Activated T-helper 2 cell treated with anti-CD3 and anti-CD28 coated beads, Interferon-gamma antibody, Interleukin-2, Interleukin-4, amounts not matched to agents 10 μg/mL and 5 μg/mL and 100 μg/mL, durations not matched to agents 14 hours and 24 hours and 36 hours (primary cell): ENCODE data around the gene SLC6A4. TPM values are rescaled to one million over a fixed set of nuclear protein-coding genes. Genes with fewer than 3 reads are reported as not detected.
"Not testable (repeated sequence)": the region's sequence is repeated elsewhere in the genome, so short reads cannot be mapped to it uniquely, and the experiment has no call there.

ENCODE experiments used
- DNase-seq: peaks from one replicate; pipeline ENCODE4 v3.0.0; 2021; ENCODE audit warnings: low spot score
- H3K27ac Mint-ChIP-seq: one replicate; pipeline ENCODE4 v1.8.0; 2021; ENCODE audit warnings: mixed read lengths
- H3K27me3 Mint-ChIP-seq: one replicate; pipeline ENCODE4 v1.8.0; 2021; ENCODE audit warnings: low read depth, mixed read lengths
- H3K36me3 Mint-ChIP-seq: one replicate; pipeline ENCODE4 v1.8.0; 2021; ENCODE audit warnings: low read depth, mixed read lengths
- H3K4me1 Mint-ChIP-seq: one replicate; pipeline ENCODE4 v1.8.0; 2021; ENCODE audit warnings: low read depth, mixed read lengths
- H3K4me3 Mint-ChIP-seq: one replicate; pipeline ENCODE4 v1.8.0; 2021; ENCODE audit warnings: low read depth, mild to moderate bottlenecking, moderate library complexity, mixed read lengths
- H3K9me3 Mint-ChIP-seq: one replicate; pipeline ENCODE4 v1.8.0; 2021; ENCODE audit warnings: mixed read lengths
- intact Hi-C: fragments of 100-400 bp; cut with micrococcal nuclease; formaldehyde crosslinking; loops from one replicate; pipeline ENCODE4 v1.15.1; 2023
- total RNA-seq: library from RNA; stranded (reverse); gene quantifications from 2 replicates; pipeline ENCODE4 v1.2.3, GENCODE V29; 2022

Gene SLC6A4
- total RNA-seq, 1 donor from 2014 or later, result not detected

DNA sequence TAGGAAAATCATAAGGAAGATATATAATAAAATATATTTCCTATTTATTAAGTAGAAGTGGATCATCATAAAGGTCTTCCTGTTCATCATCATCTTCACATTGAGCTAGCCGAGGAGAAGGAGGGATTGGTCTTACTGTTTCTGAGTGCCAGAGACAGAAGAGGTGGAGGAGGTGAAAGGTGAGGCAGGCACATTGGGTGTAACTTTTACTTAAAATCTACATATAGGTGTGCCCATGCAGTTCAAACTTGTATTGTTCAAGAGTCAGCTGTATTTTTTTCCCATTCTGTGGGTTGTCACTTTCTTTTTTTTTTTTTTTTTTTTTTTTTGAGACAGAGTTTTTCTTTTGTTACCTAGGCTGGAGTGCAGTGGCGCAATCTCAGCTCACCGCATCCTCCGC lies 84.0 kb downstream of the SLC6A4 start:
- no peak for DNase-seq
- peaks cover 24% of the 10 kb centered on the region for H3K36me3 Mint-ChIP-seq
- intact Hi-C loops, result no loop called here

DNA sequence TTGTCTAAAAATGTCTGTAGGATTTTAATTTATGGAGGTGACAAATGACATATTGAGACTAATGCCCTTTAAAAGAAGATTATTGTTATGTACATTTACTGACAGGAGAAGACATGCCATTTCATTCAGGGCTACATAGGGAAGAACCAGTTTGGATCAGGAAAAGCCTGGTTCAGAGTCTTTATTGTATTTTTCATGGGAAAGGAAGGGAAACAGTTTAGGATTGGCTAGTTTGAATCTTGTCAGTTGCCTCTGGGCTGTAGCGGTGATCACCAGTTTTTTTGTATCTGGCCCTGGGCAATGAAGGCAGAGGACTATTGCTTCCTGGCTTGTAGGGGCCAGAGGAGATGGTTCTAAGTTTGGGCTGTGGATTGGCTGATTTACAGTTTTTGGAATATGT lies 87.1 kb downstream of the SLC6A4 start:
- no peak for DNase-seq

More for the DNA sequence above, 84.0 kb downstream of the SLC6A4 start:
- Mint-ChIP-seq H3K9me3 (no peaks in the 10 kb centered on the region), H3K27ac (no peak overlapping the region), H3K4me1 (peaks cover 8% of the 10 kb centered on the region), H3K4me3 (no peak overlapping the region), H3K27me3 (no peaks in the 10 kb centered on the region)

DNA sequence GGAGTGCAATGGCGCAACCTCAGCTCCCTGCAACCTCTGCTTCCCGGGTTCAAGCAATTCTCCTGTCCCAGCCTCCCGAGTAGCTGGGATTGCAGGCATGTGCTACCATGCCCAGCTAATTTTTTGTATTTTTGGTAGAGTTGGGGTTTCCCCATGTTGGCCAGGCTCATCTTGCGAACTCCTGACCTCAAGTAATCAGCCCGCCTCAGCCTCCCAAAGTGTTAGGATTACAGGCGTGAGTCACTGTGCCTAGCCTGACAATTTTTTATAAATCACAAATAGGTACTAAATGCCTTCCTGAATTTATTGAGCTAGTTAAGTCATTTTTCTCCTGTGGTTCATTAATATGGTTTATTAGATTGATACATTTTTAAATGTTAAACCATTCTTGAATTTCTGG lies 87.6 kb downstream of the SLC6A4 start:
- H3K4me1 Mint-ChIP-seq, H3K27me3 Mint-ChIP-seq, intact Hi-C loops, DNase-seq, H3K9me3 Mint-ChIP-seq, H3K27ac Mint-ChIP-seq, H3K4me3 Mint-ChIP-seq: not testable (repeated sequence)
- peaks cover 19% of the 10 kb centered on the region for H3K36me3 Mint-ChIP-seq

More for the DNA sequence above, 87.1 kb downstream of the SLC6A4 start:
- no peak overlapping the region for H3K4me3 Mint-ChIP-seq
- H3K27ac Mint-ChIP-seq, result no peak overlapping the region
- H3K27me3 Mint-ChIP-seq, result no peaks in the 10 kb centered on the region
- H3K4me1 Mint-ChIP-seq, result peaks cover 8% of the 10 kb centered on the region
- H3K36me3 Mint-ChIP-seq, result peaks cover 19% of the 10 kb centered on the region
- H3K9me3 Mint-ChIP-seq, result no peaks in the 10 kb centered on the region
- intact Hi-C loops, result no loop called here

Other genes starting within 250 kb of the SLC6A4 start
- gene NSRP1, start 118.9 kb downstream of the SLC6A4 start, total RNA-seq, result 27.3 and 27.4 TPM in 2 replicates
- 68.9 and 72.2 TPM in 2 replicates for gene BLMH, start 56.2 kb upstream of the SLC6A4 start, total RNA-seq
- not detected in 2 replicates for gene TMIGD1, start 98.4 kb upstream of the SLC6A4 start, total RNA-seq
- 26.0 and 31.5 TPM in 2 replicates for gene CPD, start 143.2 kb upstream of the SLC6A4 start, total RNA-seq
- gene GOSR1, start 241.7 kb upstream of the SLC6A4 start, total RNA-seq, result 51.1 and 53.6 TPM in 2 replicates